Erythroblast (primary cell): ENCODE measurements around the gene CPEB2.

Source experiments
- DNase-seq, 2 experiments: peaks; one replicate each; lab custom pipeline; 2025; lab: John Stamatoyannopoulos, UW
- GATA1 ChIP-seq: IDR thresholded peaks from 2 replicates; pipeline ENCODE4 v1.6.1; 2011; ENCODE audit warnings: low read depth, mild to moderate bottlenecking, control low read depth, low read length, moderate library complexity
- POLR2A ChIP-seq: IDR thresholded peaks from 2 replicates; pipeline ENCODE4 v1.6.1; 2011; ENCODE audit warnings: mild to moderate bottlenecking, low read length

The CPEB2 gene

DNA sequence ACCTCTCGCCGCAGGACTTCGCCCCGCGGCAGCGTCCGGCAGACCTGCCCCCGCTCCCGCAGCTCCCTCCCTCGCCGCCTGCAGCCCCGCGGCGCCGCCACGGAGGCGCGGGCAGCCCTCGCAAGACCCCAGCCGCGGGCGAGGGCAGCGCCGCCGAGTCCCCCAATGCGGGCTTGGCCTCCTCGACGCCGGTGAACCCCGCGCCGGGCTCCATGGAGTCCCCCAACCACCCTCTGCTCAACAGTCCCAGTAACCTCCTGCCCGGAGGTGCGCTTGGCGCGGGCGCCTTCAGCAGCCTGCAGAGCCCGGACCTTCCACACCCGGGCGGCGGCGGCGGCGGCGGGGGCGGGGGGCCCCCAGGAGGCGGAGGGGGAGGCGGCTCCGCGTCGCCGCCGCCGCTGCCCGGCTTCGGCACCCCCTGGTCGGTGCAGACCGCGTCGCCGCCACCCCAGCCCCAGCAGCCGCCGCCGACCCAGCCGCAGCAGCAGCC lies 1.2 kb downstream of the CPEB2 start:
- DNase-seq: peak; percentile 69 to 76
- no peak for TF ChIP-seq POLR2A
- TF ChIP-seq GATA1: no peak

DNA sequence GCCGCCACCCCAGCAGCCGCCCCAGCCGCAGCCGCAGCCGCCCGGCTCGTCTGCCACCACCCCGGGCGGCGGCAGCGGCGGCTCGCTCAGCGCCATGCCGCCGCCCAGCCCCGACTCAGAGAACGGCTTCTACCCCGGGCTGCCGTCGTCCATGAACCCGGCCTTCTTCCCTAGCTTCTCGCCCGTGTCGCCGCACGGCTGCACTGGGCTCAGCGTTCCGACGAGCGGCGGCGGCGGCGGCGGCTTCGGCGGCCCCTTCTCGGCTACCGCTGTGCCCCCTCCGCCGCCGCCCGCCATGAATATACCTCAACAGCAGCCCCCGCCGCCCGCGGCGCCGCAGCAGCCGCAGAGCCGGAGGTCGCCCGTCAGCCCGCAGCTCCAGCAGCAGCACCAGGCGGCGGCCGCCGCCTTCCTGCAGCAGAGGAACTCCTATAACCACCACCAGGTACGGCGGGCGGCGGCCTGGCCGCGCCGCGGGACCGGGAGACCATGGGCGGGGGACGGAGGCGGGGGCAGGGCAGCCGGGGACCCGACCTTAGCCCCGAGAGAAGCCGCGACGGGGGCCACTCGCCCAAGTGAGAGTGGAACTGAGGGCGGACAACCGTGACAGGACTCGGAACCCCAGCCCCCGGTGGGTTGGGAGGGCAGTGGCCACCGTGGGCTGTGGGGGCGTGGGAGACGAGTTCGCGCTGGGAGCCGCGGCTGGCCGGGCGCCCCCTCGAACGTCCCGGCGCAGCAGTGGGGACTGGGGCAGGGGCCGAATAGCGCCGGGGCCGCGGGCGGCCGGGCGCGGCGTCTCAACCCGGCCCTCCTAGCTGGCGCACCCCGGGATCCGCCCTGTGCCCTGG lies 1.8 kb downstream of the CPEB2 start:
- DNase-seq: peak; percentile 48 to 75
- TF ChIP-seq POLR2A (no peak), GATA1 (no peak)

DNA sequence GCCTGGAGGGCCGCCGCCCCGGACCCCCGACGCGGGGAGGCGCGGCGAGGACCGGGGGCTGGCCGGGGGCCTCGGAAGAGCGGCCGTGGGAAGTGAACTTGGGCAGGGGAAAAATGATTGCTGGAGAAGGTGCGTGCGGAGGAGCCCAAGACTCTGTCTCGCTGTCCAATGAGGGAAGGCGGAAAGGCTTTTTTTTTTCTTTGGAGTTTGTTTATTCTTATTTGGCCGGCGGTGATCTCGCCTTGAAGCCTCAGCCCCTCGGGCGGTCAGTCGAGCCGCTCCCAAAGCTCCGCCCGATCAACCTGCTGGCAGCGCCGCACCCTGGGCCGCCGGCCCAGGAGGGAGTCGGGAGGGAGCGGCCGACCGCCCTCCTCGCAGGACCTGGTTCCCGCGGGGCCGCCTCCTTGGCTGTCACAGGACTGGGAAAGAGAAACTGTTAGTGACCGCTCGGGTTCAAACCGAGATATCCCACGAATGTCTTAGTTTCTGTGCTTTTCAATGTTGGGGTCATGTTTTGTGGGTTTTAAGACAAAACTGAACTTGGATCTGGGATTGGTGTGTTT lies 2.5 kb downstream of the CPEB2 start:
- TF ChIP-seq GATA1 (no peak), POLR2A (peak; percentile 54)

DNA sequence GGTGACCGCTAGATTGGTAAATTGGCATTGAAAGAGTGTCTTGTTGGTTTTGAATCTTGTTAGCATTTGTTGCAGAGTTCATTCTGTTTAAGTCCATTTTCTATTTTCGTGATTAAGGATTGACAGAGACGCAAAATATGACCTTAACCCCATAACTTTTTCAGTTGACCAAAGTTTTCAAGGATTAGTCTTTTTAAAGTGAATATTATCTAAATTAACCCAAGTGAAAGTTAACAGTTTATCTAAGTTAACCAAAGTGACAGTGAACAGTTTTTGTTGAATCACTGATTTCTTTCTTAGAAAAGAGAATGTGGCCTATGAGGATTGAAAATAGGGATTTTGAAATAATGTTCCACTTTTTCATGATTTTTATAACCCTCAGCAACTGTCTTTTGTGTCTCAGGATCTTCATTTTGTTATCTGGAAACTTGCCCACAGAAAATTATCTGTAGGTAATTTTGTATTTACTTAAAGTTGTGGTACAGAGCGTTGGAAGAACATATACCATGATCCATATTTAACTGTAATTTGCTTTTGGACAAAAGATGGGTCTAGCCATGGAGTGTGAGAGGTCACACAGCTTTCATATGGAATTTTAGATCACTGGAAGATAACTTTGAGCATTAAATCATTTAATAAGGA lies 3.3 kb downstream of the CPEB2 start:
- TF ChIP-seq GATA1 (no peak), POLR2A (no peak)
- DNase-seq: no peak

More for the DNA sequence above, 2.5 kb downstream of the CPEB2 start:
- peak; percentile 72 to 84 for DNase-seq

- peak; percentile 15 to 29 for DNase-seq
- TF ChIP-seq POLR2A: no peak
- no peak for TF ChIP-seq GATA1
Measured at GRCh38 chr4:15006416-15007024, 4.2 kb downstream of the CPEB2 start.

DNA sequence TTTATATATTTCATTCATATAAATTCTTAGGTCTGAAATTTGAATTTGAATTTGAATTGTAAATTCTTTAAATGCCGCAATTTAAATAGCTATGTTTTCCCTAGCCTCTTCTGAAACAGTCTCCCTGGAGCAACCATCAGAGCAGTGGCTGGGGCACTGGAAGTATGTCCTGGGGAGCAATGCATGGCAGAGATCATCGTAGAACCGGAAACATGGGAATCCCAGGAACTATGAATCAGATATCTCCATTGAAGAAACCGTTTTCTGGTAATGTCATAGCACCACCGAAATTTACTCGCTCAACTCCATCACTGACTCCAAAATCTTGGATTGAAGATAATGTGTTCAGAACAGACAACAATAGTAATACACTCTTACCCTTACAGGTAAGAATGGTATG lies 4.9 kb downstream of the CPEB2 start:
- DNase-seq: no peak
- TF ChIP-seq GATA1 (no peak), POLR2A (no peak)

- DNase-seq: peak in 1 of 2 experiments; percentile 3
- TF ChIP-seq POLR2A (no peak), GATA1 (no peak)
Measured at GRCh38 chr4:15010038-15010585, 7.8 kb downstream of the CPEB2 start.

- TF ChIP-seq POLR2A (no peak), GATA1 (no peak)
Measured at GRCh38 chr4:15011166-15011565, 8.9 kb downstream of the CPEB2 start.

GRCh38 chr4:15012017-15012788 lies 9.9 kb downstream of the CPEB2 start:
- TF ChIP-seq GATA1: no peak
- no peak for TF ChIP-seq POLR2A
- DNase-seq: no peak

More at GRCh38 chr4:15011166-15011565, 8.9 kb downstream of the CPEB2 start:
- no peak for DNase-seq

DNA sequence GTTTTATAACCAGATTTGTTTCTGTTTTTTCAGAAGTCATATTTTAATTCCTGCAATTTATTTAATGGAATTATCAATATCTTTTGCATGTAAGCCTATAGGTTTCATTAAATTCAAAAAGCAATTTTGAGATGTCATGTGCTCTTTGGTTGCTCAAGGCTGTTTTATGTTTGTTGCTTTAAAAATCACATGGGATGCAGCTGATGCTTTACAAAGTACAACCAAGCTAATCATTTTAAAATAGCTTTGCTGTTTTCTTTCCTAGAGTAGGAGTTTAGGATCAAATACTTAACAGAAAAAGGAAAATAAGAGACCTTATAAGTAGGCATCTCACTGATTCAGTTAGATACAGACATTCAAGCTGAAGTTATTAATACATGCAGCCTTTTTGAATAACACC lies 11.3 kb downstream of the CPEB2 start:
- DNase-seq: no peak
- no peak for TF ChIP-seq GATA1
- no peak for TF ChIP-seq POLR2A

- no peak for DNase-seq
- no peak for TF ChIP-seq POLR2A
- TF ChIP-seq GATA1: no peak
Measured at GRCh38 chr4:15015170-15015569, 12.9 kb downstream of the CPEB2 start.

- DNase-seq: no peak
- TF ChIP-seq POLR2A (no peak), GATA1 (no peak)
Measured at GRCh38 chr4:15018361-15018760, 16.1 kb downstream of the CPEB2 start.
